ENCODE results near the gene DHRS13.

Gene DHRS13

GRCh38 chr17:28878158-28878910, 24.5 kb downstream of the DHRS13 start:
- TF ChIP-seq FOXP2 (optimal IDR thresholded peaks at IDR 0.05; ENCODE audit: borderline replicate concordance, extremely low read depth, extremely low read length, insufficient read depth) (no peak), REST (IDR thresholded peaks at IDR 0.05; ENCODE audit: insufficient read depth in 1 of 2, low read depth in 2 of 2, low read length in 2 of 2) (no peak), TAF1 (IDR thresholded peaks at IDR 0.05; ENCODE audit: borderline replicate concordance, insufficient read depth, low read length) (no peak), SIN3A (IDR thresholded peaks at IDR 0.05; ENCODE audit: borderline replicate concordance, insufficient read depth, low read length) (no peak), POLR2AphosphoS5 (IDR thresholded peaks at IDR 0.05; ENCODE audit: low read depth, low read length) (no peak)

- TF ChIP-seq SIN3A (IDR thresholded peaks at IDR 0.05; ENCODE audit: borderline replicate concordance, insufficient read depth, low read length) = no peak
- TF ChIP-seq TAF1 (IDR thresholded peaks at IDR 0.05; ENCODE audit: borderline replicate concordance, insufficient read depth, low read length) = no peak
- TF ChIP-seq FOXP2 (optimal IDR thresholded peaks at IDR 0.05; ENCODE audit: borderline replicate concordance, extremely low read depth, extremely low read length, insufficient read depth) = no peak
- no peak for TF ChIP-seq POLR2AphosphoS5 (IDR thresholded peaks at IDR 0.05; ENCODE audit: low read depth, low read length)
- TF ChIP-seq REST (IDR thresholded peaks at IDR 0.05; ENCODE audit: insufficient read depth in 1 of 2, low read depth in 2 of 2, low read length in 2 of 2) = no peak
Measured at GRCh38 chr17:28875848-28876550, 26.9 kb downstream of the DHRS13 start.

- TF ChIP-seq FOXP2 (optimal IDR thresholded peaks at IDR 0.05; ENCODE audit: borderline replicate concordance, extremely low read depth, extremely low read length, insufficient read depth) = no peak
- no peak for TF ChIP-seq TAF1 (IDR thresholded peaks at IDR 0.05; ENCODE audit: borderline replicate concordance, insufficient read depth, low read length)
- no peak for TF ChIP-seq REST (IDR thresholded peaks at IDR 0.05; ENCODE audit: insufficient read depth in 1 of 2, low read depth in 2 of 2, low read length in 2 of 2)
- no peak for TF ChIP-seq POLR2AphosphoS5 (IDR thresholded peaks at IDR 0.05; ENCODE audit: low read depth, low read length)
- no peak for TF ChIP-seq SIN3A (IDR thresholded peaks at IDR 0.05; ENCODE audit: borderline replicate concordance, insufficient read depth, low read length)
Measured at GRCh38 chr17:28874750-28875149, 28.1 kb downstream of the DHRS13 start.

- TF ChIP-seq TAF1 (IDR thresholded peaks at IDR 0.05; ENCODE audit: borderline replicate concordance, insufficient read depth, low read length) = no peak
- no peak for TF ChIP-seq POLR2AphosphoS5 (IDR thresholded peaks at IDR 0.05; ENCODE audit: low read depth, low read length)
- TF ChIP-seq REST (IDR thresholded peaks at IDR 0.05; ENCODE audit: insufficient read depth in 1 of 2, low read depth in 2 of 2, low read length in 2 of 2) = no peak
- no peak for TF ChIP-seq FOXP2 (optimal IDR thresholded peaks at IDR 0.05; ENCODE audit: borderline replicate concordance, extremely low read depth, extremely low read length, insufficient read depth)
Measured at GRCh38 chr17:28873839-28874238, 29.0 kb downstream of the DHRS13 start.
